IPS-NIHi11 (cell line): ENCODE results near the gene CD24.
"Not testable (repeated sequence)": the region's sequence is repeated elsewhere in the genome, so short reads cannot be mapped to it uniquely, and the experiment has no call there.

Experiments
- DNase-seq: peaks from one replicate; pipeline ENCODE4 v3.0.0; 2012; ENCODE audit warnings: mixed read lengths, low spot score

The CD24 gene, protein sequence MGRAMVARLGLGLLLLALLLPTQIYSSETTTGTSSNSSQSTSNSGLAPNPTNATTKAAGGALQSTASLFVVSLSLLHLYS

DNA sequence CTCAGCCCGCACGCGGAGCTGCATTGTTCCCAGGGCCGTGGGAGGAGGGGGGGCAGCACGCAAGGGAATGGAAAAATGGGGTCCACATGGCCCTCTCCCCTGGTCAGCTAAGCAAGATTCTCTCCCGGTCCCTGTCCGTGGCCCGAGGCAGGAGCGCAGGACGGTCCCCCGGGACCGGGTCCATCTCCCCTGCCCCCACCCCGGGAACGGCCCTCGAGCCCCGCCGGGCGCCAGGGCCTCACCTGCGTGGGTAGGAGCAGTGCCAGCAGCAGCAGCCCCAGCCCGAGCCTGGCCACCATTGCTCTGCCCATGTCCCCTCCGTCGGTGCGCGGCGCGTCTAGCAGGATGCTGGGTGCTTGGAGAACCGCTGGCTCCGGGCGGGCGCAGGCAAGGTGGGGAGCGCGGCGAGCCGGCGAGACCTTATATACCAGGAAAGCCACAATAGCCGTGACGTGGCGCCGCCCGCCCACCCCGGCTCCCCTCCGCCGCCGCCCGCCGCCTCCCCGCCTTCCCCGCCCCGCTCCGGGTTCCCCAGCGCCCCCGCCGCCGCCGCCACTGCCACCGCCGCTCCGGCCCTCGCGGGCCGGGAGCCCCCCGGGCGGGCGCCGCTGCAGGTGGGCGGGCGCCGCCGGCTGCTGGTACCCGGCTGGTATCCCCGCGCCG, at the start of gene CD24:
CD24 (minus strand) TSS at position 394 of the 663 bp plus-strand sequence; CDS start at position 311, 83 bp downstream.
- DNase-seq, result peak; percentile 87

DNA sequence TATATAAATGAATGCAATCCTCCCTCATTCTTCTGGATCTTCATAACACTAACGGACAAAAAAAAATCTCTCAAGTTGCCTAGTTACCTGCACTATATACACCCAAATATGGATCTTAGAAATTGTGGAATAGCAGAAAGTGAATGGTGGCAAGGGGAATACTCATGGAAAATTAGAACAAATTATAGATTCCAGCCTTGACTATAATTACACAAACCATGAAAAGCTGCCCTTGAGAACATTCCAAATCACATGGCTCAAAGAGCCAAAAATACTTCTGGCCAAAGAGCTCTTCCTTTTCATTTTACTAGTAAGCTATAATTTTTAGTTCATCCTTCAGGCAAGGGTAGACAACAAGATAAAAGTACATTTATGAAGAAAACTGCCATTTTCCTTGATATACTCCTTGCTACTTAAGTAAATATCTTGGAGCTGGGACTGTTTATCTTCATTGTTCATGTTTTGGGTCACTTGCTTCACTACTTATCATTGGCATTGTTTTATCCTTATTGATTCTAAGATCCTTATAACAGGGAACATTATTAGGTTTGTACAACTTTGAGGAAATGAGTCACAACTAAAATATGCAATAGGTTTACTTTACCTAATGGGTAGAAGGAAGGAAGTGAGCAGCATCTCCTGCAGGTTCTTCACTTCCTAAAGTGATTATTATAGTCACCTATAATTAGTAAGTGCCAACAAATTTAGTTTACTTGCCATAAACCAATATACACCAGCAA, 47.1 kb upstream of the CD24 start:
- no peak for DNase-seq

DNA sequence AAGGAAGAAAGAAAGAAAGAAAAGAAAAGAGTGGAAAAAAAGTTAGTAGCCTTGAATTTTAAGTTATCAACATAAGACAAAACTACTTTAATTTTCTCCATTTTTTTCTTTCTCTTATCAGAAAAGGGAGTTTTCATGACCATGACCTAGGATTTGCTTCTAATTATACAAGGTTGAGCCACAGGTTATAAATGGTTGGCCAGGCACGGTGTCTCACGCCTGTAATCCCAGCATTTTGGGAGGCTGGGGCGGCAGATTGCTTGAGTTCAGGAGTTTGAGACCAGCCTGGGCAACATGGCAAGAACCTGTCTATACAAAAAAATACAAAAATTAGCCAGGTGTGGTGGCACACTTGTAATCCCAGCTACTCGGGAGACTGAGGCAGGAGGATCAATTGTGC, 45.7 kb upstream of the CD24 start:
- DNase-seq, result no peak

DNA sequence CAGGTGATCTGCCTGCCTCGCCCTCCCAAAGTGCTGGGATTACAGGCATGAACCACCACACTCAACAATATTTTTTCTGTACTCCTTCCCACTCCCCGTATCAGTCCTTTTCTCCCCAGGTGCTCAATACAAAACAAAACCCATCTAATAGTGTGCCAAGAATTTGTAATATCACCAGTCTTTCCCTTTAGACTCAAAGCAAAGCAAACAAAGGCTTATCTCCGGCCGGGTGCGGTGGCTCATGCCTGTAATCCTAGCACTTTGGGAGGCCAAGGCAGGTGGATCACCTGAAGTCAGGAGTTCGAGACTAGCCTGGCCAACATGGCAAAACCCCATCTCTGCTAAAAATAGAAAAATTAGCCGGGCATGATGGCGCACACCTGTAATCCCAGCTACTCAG, 45.1 kb upstream of the CD24 start:
- DNase-seq, result not testable (repeated sequence)

DNA sequence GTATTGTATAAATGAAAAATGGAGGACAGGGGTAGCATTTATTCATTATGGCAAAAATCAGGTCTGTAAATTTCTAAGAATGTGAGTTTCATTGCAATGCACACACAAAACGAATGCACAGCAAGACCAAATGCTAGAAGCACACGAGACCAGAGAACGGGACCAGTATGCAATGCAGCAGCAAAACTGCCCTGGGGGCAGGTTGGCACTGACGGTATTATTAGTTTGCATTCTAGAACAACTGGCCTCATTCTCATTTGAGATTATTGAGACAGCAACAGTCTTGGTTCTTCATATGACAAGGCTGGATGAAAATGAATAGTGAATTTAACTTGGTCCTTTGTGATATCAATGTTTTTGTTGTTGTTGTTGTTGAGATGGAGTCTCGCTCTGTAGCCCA, 44.5 kb upstream of the CD24 start:
- no peak for DNase-seq

DNA sequence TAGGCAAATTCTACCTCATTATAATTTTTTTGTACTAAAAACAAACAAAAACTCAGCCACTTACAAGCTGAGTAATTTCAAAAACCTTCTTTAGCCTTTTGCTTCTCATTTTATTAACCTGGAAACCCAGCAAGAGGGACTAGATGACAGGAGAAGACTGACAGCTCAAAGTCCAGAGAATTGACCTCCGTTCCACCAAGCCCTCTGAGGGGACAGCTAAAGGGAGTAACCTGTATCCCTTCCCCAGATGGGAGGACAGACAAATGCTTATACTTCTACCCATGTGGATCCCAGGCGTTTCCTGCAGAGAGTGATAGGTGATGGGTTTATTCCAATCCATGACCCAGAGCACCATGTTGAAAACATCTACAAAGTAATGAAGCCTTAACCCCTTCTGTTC, 35.0 kb upstream of the CD24 start:
- no peak for DNase-seq

- peak; percentile 81 for DNase-seq
Measured at GRCh38 chr6:106997392-106998158, 23.0 kb upstream of the CD24 start.

DNA sequence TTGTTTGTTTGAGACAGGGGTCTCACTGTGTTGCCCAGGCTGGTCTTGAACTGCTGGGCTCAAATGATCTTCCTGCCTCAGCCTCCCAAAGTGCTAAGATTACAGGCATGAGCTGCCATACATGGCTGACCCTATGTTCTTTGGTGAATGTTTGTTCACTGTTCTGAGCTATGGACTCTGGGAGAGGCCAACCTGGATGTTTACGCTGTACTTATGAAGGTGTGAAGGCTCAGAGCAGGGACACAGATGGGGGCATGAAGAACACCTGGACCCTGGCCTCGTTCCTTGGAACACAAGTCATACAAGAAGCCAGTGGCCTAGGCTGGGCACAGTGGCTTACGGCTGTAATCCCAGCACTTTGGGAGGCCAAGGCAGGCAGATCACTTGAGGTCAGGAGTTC, 21.1 kb upstream of the CD24 start:
- no peak for DNase-seq

GRCh38 chr6:106989737-106990136, 15.2 kb upstream of the CD24 start:
- not testable (repeated sequence) for DNase-seq

DNA sequence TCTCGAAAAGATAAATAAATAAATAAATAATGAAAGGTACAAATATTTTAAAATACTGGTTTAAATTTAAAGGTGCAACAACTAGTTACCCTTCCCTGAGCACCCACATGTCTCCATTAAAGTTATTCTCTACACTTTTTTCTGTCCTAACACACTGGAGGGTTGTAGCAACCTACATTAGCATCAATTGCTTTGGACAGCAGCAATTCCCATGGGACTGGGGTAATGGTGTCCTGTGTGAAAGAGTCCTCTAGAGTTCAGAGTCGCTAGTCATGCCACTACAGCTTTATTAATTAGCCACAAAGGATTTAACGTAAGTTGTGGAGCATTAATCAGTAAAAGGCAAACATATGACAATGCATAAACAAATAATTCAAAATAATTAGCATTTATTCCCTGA, 14.1 kb upstream of the CD24 start:
- DNase-seq, result no peak

DNA sequence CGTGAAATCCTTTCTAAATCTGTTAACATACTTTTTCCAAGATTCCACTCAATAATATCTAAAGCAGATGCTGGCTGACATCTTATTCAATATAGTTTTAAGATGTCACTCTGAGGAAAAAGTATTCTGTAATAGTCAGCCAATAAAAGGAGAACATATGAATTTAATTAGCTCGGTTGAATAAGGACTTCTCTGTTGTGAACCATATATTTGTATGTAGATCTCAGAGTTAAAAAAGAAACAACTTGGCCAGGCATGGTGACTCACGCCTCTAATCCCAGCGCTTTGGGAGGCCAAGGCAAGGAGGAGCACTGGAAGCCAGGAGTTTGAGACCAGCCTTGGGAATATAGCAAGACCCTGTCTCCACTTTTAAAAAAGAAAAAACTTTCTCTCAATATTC, 7.4 kb upstream of the CD24 start:
- no peak for DNase-seq

- no peak for DNase-seq
Measured at GRCh38 chr6:106980926-106981325, 6.4 kb upstream of the CD24 start.

- peak; percentile 79 for DNase-seq
Measured at GRCh38 chr6:106979435-106979884, 4.9 kb upstream of the CD24 start.

DNA sequence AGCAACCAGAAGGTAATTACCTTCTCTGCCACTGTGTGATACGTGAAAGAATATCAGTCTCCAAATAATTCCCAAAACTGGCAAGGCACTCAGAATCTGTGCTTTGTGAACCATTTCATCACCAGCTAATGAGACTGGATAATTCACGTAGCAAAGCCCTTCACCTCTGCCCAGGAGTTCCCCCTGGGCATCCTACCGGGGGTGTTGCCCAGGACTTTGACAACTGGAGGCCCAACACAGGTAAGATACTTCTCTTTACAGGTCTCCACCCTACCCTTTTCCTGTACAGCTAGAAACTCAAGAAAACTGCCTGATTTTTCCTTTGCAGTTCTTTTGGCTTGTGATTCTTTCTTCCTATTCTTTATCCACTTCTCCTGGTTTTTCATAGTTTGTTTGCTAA, 2.7 kb upstream of the CD24 start:
- no peak for DNase-seq

DNA sequence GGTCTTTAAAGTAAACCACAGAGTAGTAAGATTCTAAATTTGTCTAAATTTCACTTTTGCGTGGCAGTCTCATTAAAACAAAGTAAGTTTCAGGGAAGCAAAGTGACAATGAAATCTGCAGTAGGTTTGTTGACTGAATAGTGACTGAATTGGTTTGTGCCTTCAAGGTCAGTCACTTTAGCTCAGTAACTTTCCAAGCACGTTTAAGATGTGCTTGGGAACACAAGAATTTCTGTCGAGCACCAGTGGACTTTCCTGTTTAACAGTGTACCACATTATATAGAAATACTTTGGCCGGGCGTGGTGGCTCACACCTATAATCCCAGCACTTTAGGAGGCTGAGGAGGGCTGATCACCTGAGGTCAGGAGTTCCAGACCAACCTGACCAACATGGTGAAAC, 1.7 kb upstream of the CD24 start:
- DNase-seq, result no peak

- peak; percentile 35 for DNase-seq
Measured at GRCh38 chr6:106975738-106976064, 1.2 kb upstream of the CD24 start.

DNA sequence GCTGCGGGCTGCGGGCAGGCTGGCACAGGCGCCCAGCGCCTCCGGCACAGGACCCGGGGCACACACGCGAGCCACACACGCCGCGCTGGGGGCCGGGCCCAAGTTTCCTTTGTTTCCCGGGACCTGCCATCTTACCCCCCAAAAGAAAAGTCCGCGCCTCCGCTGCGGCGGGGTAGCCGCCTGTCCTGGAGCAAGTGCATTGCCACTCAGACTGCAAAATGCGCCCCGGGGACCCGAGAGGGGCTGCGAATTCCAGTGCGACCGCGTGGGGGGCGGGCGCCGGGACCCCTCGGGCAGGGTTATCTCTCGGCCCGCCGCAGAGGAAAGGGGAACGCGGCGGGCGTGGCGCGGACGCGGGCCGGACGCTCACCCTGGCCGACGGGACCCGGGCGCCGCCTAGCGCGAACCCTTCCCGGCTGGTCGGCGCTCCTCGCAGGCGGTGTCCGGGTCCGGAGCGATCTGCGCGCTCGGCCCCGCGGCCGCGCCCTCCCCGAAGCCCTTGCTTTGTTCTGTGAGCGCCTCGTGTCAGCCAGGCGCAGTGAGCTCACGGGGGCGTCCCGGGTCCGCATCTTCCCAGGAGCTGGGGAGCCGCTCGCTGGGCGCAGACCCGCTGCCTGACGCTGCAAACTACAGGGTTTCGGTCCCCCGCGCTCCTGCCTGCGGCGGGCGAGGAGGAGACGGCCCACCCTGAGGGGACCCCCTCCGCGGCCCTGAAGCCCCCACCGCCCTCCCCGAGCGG, 639 bp upstream of the CD24 start:
- no peak for DNase-seq

GRCh38 chr6:106973836-106974335, 643 bp downstream of the CD24 start:
- DNase-seq, result no peak

- DNase-seq, result peak; percentile 39
Measured at GRCh38 chr6:106973018-106973835, 1.3 kb downstream of the CD24 start.

- DNase-seq, result no peak
Measured at GRCh38 chr6:106972500-106972899, 2.0 kb downstream of the CD24 start.

DNA sequence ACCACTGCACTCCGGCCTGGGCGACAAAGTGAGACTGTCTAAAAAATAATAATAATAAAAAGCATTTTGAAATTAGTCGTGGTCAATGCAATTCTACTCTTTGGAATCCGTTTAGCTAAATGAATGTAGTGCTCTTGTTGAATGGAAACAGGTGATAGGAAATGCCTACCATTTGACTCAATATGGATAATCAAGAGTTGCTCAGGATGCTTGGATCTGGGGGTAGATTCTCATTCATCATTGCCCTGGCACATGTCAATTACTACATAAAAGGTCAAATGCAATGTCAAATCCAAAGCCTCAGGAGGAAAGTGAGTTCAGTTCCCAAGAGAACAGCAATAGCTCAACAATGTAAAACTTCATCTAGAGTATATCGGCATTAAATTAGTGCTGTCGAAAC, 3.8 kb downstream of the CD24 start:
- DNase-seq, result not testable (repeated sequence)
